ENCODE data around the gene KRT7.
"Not testable (repeated sequence)": the region's sequence is repeated elsewhere in the genome, so short reads cannot be mapped to it uniquely, and the experiment has no call there.

DNA sequence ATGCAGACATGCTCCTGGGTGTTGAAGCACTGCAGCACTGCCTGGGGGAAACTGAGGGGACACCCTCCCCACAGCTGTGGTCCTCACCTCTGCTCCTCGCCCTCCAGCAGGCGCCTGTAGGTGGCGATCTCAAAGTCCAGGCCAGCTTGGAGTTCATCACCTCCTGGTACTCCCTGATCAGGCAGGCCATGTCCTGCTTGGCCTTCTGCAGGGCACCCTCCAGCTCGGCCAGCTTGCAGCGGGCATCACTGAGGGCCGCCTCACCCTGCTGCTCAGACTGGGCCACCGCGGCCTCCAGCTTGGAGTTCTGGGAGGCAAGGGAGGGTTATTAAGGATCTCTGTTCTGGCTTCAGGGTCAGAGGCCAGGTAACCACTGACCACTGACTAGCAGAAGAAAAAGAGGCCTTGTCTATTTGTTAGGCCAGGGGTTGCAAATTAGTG lies 19.2 kb downstream of the KRT7 start:
- not testable (repeated sequence) for TF ChIP-seq SIRT6 (IDR thresholded peaks at IDR 0.05; ENCODE audit: low read depth, low read length); EZH2 (IDR thresholded peaks at IDR 0.05; ENCODE audit: borderline replicate concordance, low read depth, low read length); CEBPB (tag; IDR thresholded peaks at IDR 0.05); KLF1 (tag; IDR thresholded peaks at IDR 0.05); ZZZ3 (IDR thresholded peaks at IDR 0.05); SIN3A (IDR thresholded peaks at IDR 0.05; ENCODE audit: borderline replicate concordance in 2 of 2, control insufficient read depth in 1 of 2, low read depth in 2 of 2, low read length in 2 of 2)
- TF ChIP-seq, protein P1, sequence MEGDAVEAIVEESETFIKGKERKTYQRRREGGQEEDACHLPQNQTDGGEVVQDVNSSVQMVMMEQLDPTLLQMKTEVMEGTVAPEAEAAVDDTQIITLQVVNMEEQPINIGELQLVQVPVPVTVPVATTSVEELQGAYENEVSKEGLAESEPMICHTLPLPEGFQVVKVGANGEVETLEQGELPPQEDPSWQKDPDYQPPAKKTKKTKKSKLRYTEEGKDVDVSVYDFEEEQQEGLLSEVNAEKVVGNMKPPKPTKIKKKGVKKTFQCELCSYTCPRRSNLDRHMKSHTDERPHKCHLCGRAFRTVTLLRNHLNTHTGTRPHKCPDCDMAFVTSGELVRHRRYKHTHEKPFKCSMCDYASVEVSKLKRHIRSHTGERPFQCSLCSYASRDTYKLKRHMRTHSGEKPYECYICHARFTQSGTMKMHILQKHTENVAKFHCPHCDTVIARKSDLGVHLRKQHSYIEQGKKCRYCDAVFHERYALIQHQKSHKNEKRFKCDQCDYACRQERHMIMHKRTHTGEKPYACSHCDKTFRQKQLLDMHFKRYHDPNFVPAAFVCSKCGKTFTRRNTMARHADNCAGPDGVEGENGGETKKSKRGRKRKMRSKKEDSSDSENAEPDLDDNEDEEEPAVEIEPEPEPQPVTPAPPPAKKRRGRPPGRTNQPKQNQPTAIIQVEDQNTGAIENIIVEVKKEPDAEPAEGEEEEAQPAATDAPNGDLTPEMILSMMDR (IDR thresholded peaks at IDR 0.05 in 2 of 3, conservative IDR thresholded peaks at IDR 0.05 in 1 of 3; ENCODE audit: insufficient read depth in 2 of 3, low read depth in 1 of 3, low read length in 3 of 3): peak; percentile 28 to 50 (median 30); a peak in 4 of 6 replicates

All from K562 (cell line).